Skeletal muscle satellite cell (primary cell): ENCODE data around the gene CC2D1A.
"Not testable (repeated sequence)": the region's sequence is repeated elsewhere in the genome, so short reads cannot be mapped to it uniquely, and the experiment has no call there.

Source experiments
- H3K27me3 ChIP-seq: 2 replicates; pipeline ENCODE4 v1.7.0; 2013; ENCODE audit warnings: low read length; ENCODE audit not compliant: control insufficient read depth, insufficient read depth
- H3K36me3 ChIP-seq: 2 replicates; pipeline ENCODE4 v1.7.0; 2013; ENCODE audit warnings: mild to moderate bottlenecking, control low read depth, low read length; ENCODE audit not compliant: insufficient read depth
- H3K4me1 ChIP-seq: 2 replicates; pipeline ENCODE4 v1.7.0; 2013; ENCODE audit warnings: low read length; ENCODE audit not compliant: control insufficient read depth, insufficient read depth
- H3K4me2 ChIP-seq: 2 replicates; pipeline ENCODE4 v1.7.0; 2013; ENCODE audit warnings: mild to moderate bottlenecking, low read length
- H3K4me3 ChIP-seq: 2 replicates; pipeline ENCODE4 v1.7.0; 2013; ENCODE audit warnings: low read length
- H3K9ac ChIP-seq: 2 replicates; pipeline ENCODE4 v1.7.0; 2013; ENCODE audit warnings: mild to moderate bottlenecking, low read depth, low read length, moderate library complexity
- H3K9me3 ChIP-seq: replicated peaks from 2 replicates; pipeline ENCODE4 v1.7.0; 2013; ENCODE audit warnings: mild to moderate bottlenecking, control low read depth, low read length

Gene CC2D1A

DNA sequence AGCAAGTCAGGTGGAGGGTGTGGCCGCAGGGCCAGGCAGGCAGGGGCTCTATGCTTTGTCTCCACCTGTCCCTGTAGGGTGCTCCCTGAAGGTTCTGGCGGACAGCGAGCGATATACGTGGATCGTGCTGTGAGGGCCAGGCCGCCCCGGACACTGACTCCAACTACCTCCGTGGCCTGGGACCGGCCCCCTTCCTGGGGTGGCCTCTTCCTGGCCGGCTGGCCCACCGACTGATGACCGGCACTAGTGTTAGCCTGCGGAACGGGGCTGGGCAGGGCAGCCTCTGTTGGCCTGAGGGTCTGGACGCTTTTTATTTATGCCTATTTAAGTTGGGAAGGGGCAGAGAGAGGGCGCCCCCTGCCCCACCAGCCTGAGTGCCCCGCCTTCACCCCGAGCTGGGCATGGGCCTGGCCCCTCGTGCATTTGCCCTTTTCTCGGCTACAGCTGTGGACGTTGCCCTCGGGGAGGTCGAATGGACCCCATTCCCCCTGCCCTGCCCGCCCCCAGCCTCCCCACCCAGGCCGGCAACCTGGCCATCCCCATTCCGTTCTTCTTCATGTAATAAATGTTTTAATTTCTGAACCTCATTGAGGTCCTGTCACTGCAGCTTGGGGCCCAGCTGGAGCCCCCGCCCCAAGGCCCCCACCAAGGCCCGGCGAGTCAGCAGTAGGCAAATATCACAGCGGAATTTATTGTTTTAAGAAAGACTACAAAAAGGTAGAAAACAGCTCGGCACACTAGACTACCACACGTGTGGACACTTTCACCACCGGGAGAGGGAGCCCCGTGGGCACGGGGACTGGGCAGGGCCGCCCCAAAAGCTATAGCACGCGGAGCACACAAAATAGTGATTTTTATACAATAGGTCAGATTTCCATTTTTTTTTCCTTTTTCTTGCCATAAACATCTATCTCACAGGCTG lies 55.1 kb downstream of the CC2D1A start:
- Histone ChIP-seq H3K9me3 (no peaks in the 10 kb centered on the region), H3K27me3 (no peaks in the 10 kb centered on the region)

DNA sequence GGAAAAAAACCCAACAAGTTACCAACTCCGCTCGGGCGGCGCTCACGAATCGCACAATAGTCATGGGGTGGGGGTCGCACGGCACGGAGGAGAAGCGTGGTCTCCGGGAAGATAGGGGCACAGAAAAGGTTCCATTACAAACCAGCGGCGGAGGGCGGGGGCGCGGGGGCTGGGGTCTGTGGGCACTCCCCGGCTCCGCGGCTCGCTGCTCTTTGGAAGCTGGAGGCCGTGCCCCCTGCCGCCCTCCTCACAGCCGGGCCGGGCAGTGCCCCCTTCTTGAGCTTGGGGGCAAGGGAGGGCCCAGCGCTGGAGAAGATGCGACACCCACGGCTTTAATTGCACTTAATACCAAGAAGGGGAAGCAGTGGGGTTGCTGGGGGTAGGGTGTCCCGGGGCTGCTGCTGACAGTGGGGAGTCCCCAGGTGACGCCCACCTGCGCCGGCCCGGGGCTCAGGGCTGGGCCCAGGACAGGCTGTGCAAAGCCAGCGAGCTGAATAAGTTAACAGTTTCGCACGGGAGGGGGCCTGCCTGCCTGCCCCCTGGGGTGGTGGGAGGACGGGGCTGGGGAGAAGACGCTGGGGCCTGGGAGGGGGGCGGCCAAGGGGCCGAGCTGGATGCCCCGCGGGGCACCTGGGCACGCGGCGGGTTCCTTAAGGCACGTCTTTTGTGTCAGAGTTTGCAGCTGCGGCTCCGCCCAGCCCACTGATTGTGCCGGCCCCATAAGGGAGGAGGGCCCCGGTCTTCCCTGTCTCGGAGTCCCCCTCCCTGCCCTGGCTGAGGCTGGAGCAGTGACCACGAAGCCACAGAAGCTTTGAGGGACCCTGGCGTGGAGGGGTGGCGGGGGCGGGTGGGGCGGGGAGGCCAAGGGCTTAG lies 56.1 kb downstream of the CC2D1A start:
- H3K4me1 ChIP-seq, result peaks cover 7% of the 10 kb centered on the region
- no peaks in the 10 kb centered on the region for H3K27me3 ChIP-seq
- H3K9ac ChIP-seq, result no peak overlapping the region
- no peak overlapping the region for H3K4me3 ChIP-seq
- H3K4me2 ChIP-seq, result no peak overlapping the region
- H3K36me3 ChIP-seq, result peaks cover 44% of the 10 kb centered on the region
- H3K9me3 ChIP-seq, result no peaks in the 10 kb centered on the region

More for the DNA sequence above, 55.1 kb downstream of the CC2D1A start:
- H3K4me1 ChIP-seq, result peaks cover 7% of the 10 kb centered on the region
- no peak overlapping the region for H3K4me3 ChIP-seq
- H3K4me2 ChIP-seq, result no peak overlapping the region
- H3K36me3 ChIP-seq, result peaks cover 44% of the 10 kb centered on the region
- no peak overlapping the region for H3K9ac ChIP-seq

DNA sequence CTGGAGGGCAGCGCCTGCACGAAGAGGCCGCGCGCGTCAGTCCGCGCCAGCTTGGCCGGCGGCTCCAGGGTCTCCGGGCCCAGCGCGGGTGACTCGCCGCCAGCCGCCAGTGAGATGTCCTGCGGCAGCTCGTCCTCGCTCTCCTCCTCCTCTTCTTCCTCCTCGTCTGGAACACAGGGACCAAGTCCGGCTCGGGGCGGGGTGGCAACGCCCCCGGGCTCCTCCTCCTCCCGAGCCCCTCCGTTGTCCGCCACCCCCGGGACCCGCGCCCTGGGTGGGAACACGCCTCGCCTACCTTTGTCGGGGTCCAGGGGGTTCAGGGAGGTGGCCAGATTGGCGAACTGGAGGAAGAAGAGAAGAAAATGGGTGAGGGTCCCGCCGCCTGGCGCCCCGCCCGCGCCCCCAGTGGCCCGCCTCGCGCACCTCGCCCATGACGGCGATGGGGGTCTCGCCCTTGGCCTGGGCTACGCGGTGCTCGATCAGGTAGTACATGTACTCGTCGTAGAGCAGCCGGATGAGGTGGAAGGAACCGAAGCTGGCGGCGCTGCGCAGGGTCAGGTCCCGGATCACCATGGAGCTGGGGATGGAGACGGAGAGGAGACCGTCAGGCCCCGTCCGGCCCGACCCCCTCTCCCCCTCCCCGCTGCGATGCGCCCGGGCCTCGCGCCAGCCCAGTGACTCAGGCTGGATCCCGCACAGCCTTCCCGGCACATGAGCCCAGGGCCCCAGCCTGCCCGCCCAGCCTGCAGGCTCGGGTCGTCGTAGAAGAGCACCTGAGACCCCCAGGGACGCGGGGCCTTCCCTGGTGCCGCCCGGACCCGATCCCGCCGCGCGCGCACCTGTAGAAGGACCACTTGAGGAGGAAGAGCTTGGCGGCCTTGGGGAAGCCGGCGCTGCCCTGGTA lies 57.0 kb downstream of the CC2D1A start:
- H3K9ac ChIP-seq, result no peak overlapping the region
- H3K9me3 ChIP-seq, result no peaks in the 10 kb centered on the region
- no peak overlapping the region for H3K4me2 ChIP-seq
- no peaks in the 10 kb centered on the region for H3K27me3 ChIP-seq
- peaks cover 47% of the 10 kb centered on the region for H3K36me3 ChIP-seq
- H3K4me3 ChIP-seq, result no peak overlapping the region
- peaks cover 7% of the 10 kb centered on the region for H3K4me1 ChIP-seq

DNA sequence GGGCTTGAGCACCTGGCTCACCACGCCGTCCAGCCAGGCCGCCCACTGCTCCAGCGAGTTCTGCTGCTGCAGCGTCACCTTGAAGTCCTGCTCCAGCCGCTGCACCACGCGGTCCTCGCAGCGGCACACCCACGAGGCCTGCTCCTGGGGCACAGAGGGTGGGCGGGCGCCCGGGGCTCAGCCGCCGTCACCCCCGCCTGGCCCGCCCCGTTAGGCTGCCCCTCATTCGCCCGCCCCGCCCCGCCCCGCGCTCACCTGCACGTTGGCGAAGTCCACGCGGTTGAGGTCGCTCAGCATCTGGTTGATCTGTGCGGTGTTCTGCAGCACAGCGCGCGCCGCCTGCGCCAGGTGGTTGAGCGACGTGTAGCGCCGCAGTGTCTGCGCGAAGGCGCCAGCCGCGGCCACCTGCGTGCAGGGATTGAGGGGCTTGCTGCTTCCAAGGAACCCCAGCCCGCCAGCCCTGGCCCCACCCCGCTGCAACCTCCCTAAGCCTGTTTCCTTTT lies 57.7 kb downstream of the CC2D1A start:
- peaks cover 46% of the 10 kb centered on the region for H3K36me3 ChIP-seq
- H3K9me3 ChIP-seq, result no peaks in the 10 kb centered on the region
- H3K4me3 ChIP-seq, result no peak overlapping the region
- H3K27me3 ChIP-seq, result no peaks in the 10 kb centered on the region
- no peak overlapping the region for H3K9ac ChIP-seq
- no peak overlapping the region for H3K4me2 ChIP-seq
- H3K4me1 ChIP-seq, result peaks cover 7% of the 10 kb centered on the region

DNA sequence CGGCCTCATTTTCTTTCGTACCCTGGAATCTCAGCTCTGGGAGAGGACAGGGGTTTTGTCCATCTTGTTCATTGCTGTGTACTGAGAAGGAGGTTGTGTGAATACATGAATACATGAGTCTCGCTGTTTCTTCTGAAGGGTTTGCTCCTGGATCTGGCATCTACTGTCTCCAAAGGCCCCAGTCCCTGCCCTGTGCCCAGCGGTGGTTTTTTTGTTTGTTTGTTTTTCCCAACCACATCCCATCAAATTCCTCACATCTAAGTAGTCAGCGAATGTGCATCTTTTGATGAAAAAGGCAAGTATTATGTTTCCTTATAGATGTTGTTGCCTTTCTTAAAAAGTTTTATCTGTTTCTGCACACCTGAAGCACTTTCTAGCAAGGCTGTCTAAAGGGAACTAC lies 58.8 kb downstream of the CC2D1A start:
- H3K9me3 ChIP-seq, result no peaks in the 10 kb centered on the region
- H3K4me2 ChIP-seq, result no peak overlapping the region
- peaks cover 7% of the 10 kb centered on the region for H3K4me1 ChIP-seq
- H3K36me3 ChIP-seq, result peaks cover 41% of the 10 kb centered on the region
- H3K4me3 ChIP-seq, result no peak overlapping the region
- no peak overlapping the region for H3K9ac ChIP-seq
- H3K27me3 ChIP-seq, result no peaks in the 10 kb centered on the region

DNA sequence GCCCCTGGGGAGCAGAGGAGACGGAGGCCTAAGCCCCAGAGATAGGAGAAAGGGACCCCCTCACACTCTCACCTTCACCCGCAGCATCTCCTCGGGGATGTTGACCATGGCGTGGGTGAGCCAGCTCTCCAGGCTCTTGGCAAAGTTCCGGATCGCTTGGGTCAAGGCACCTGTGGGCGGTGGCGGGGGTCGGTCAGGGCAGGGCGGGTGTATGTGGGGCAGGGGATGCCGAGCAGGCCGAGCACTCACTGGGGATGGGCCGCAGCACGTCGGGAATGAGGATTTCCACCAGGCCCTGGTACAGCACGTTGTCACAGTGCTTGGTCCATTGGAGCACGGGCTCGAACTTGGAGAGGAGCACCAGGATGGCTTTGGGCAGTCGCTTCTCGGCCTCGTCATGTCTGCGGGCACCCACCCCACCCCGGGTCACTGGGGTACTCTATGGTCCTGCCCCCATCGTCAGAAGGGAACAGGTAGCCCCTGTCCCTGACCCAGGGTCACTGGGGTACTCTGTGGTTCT lies 59.4 kb downstream of the CC2D1A start:
- peaks cover 34% of the 10 kb centered on the region for H3K36me3 ChIP-seq

DNA sequence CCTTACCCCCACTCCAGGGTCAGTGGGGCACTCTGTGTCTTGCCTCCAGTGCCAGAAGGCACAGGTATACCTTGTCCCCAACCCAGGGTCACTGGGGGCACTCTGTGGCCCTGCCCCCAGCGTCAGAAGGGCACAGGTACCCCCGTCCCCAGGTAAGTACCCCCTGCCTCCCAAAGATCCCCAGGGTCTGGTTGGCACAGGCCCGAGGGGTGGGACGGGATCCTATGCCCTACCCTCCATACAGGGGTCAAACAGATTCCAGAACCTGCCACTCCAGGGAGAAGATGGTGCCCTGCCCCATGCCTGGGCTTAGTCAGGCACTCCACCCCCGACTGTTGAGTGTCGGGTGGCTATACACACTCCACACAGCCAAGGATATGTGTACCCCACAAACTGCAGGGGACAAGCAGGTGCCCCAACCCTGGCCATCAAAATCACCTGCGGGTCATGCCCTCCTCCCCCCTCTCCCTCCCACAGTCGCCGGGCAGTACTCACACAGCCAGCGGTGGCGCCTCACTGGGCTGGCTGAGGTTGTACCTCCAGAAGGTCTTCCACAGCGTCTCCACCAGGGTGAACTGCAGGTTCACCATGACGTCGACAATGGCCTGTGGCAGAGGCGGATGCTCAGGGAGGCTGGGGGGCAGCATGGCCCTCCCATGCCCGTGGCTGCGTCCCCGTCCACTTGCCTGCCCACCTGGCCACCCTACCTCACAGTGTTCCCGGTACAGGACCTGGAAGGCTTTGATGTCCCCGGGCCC lies 60.1 kb downstream of the CC2D1A start:
- H3K36me3 ChIP-seq, result peaks cover 29% of the 10 kb centered on the region
- peaks cover 7% of the 10 kb centered on the region for H3K4me1 ChIP-seq
- no peak overlapping the region for H3K4me3 ChIP-seq
- no peaks in the 10 kb centered on the region for H3K27me3 ChIP-seq
- no peaks in the 10 kb centered on the region for H3K9me3 ChIP-seq
- H3K9ac ChIP-seq, result no peak overlapping the region
- H3K4me2 ChIP-seq, result no peak overlapping the region

More for the DNA sequence above, 59.4 kb downstream of the CC2D1A start:
- Histone ChIP-seq H3K4me2 (no peak overlapping the region), H3K4me1 (peaks cover 7% of the 10 kb centered on the region), H3K9ac (no peak overlapping the region), H3K4me3 (no peak overlapping the region), H3K27me3 (no peaks in the 10 kb centered on the region), H3K9me3 (no peaks in the 10 kb centered on the region)

DNA sequence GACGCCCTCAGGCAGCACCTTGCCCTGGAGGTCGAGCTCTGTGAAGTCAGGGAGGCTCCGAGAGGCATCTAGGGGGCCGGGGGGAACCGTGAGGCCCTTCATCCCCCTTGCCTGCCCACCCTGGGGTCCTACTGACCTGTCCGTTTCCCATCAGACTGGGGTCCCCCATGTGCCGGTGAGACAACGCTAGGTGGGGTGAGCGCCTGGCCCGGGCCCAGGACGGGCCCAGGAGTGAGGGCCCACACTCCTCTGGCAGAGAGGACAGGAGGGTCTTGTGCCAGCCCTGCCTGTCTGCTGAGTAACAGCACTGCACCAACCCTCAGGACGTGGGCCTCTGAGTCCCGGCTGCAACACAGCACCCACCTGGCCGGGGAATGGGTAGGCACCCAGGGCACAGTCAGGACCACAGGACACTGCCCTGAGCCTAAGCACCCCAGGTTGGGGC lies 60.7 kb downstream of the CC2D1A start:
- Histone ChIP-seq H3K9ac (no peak overlapping the region), H3K4me1 (peaks cover 7% of the 10 kb centered on the region), H3K4me2 (no peak overlapping the region), H3K9me3 (no peaks in the 10 kb centered on the region), H3K36me3 (peaks cover 29% of the 10 kb centered on the region), H3K4me3 (no peak overlapping the region), H3K27me3 (no peaks in the 10 kb centered on the region)

DNA sequence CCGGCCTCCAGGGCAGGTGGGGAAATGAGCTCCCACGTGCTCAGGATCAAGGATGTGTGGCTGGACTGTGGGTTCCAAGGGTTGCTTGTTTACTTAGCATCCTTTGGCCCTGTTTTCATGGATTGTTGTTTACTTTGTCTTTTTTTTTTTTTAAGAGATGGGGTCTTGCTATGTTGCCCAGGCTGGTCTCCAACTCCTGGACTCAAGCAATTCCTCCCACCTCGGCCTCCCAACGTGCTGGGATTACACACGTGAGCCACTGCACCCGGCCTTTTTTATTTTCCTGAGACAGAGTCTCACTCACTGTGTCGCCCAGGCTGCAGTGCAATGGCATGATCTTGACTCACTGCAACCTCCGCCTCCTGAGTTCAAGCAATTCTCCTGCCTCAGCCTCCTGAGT lies 61.2 kb downstream of the CC2D1A start:
- H3K4me1 ChIP-seq, H3K4me2 ChIP-seq, H3K9me3 ChIP-seq, H3K9ac ChIP-seq, H3K27me3 ChIP-seq, H3K4me3 ChIP-seq: not testable (repeated sequence)
- peaks cover 29% of the 10 kb centered on the region for H3K36me3 ChIP-seq

DNA sequence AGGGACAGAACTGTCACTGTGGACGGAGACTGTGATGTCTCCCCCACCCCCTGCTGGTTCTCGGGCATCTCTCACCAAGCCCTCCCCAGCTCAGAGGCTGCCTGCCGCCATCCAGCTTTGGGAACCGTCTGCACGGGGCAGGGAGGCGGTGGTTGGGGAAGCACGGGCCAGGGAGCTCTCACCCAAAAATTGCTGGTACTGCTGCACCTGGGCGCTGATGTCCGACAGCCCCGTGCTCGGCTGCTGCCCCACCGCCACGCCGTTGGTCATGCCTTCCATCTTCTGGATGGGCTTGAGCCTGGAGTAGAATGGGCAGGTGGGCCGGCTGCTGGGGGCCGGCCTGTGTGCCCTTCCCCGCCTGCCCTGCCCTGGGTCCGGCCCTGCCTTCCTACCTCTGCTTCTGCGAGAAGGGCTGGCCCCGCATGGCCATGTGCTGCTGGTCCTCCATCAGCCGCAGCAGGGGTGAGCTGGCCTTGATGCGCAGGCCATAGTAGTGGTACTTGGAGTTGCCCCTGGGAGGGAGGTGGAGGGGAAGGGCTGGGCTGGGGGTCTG lies 62.5 kb downstream of the CC2D1A start:
- Histone ChIP-seq H3K4me2 (no peak overlapping the region), H3K36me3 (peaks cover 29% of the 10 kb centered on the region), H3K4me3 (no peak overlapping the region), H3K9ac (no peak overlapping the region), H3K9me3 (no peaks in the 10 kb centered on the region), H3K4me1 (peaks cover 7% of the 10 kb centered on the region), H3K27me3 (no peaks in the 10 kb centered on the region)
